GM19395 (cell line): ENCODE measurements around the gene EGLN1.
"Not testable (repeated sequence)": the region's sequence is repeated elsewhere in the genome, so short reads cannot be mapped to it uniquely, and the experiment has no call there.

Source experiments
- ATAC-seq: cut with Tn5 transposase; IDR thresholded peaks from one replicate; pipeline ENCODE4 v1.9.1; 2021; ENCODE audit warnings: mild to moderate bottlenecking, moderate library complexity; ENCODE audit not compliant: unreplicated experiment

The EGLN1 gene

GRCh38 chr1:231369282-231369681 is 52.8 kb downstream of the EGLN1 start:
- no peak for ATAC-seq

- no peak for ATAC-seq
Measured at GRCh38 chr1:231364192-231364591, 57.9 kb downstream of the EGLN1 start.

GRCh38 chr1:231363624-231364023 is 58.5 kb downstream of the EGLN1 start:
- ATAC-seq: no peak

- no peak for ATAC-seq
Measured at GRCh38 chr1:231362325-231362724, 59.8 kb downstream of the EGLN1 start.

GRCh38 chr1:231359113-231359512 is 63.0 kb downstream of the EGLN1 start:
- no peak for ATAC-seq

- ATAC-seq: peak; percentile 92
Measured at GRCh38 chr1:231357831-231358354, 64.2 kb downstream of the EGLN1 start.

GRCh38 chr1:231357187-231357772 is 64.8 kb downstream of the EGLN1 start:
- ATAC-seq: peak; percentile 12

GRCh38 chr1:231355171-231355570 is 66.9 kb downstream of the EGLN1 start:
- ATAC-seq: no peak

GRCh38 chr1:231354330-231355020 is 67.6 kb downstream of the EGLN1 start:
- no peak for ATAC-seq

GRCh38 chr1:231353086-231353485 is 69.0 kb downstream of the EGLN1 start:
- ATAC-seq: no peak

- no peak for ATAC-seq
Measured at GRCh38 chr1:231351816-231352215, 70.3 kb downstream of the EGLN1 start.

GRCh38 chr1:231348856-231349255 is 73.2 kb downstream of the EGLN1 start:
- not testable (repeated sequence) for ATAC-seq

GRCh38 chr1:231348442-231348841 is 73.6 kb downstream of the EGLN1 start:
- no peak for ATAC-seq

- no peak for ATAC-seq
Measured at GRCh38 chr1:231347961-231348360, 74.1 kb downstream of the EGLN1 start.

GRCh38 chr1:231340328-231341013 is 81.6 kb downstream of the EGLN1 start:
- no peak for ATAC-seq

GRCh38 chr1:231338270-231339128 is 83.6 kb downstream of the EGLN1 start, which contains the start of gene SPRTN:
Gene SPRTN (plus strand): TSS chr1:231338293. CDS start chr1:231338384, 91 bp downstream.
- ATAC-seq: peak; percentile 20

GRCh38 chr1:231337472-231338269 is 84.4 kb downstream of the EGLN1 start, which contains the start of gene EXOC8:
Gene EXOC8 (minus strand): TSS chr1:231337852. CDS start chr1:231337745, 107 bp downstream.
- ATAC-seq: peak; percentile 75

- peak; percentile 1 for ATAC-seq
Measured at GRCh38 chr1:231337043-231337471, 85.0 kb downstream of the EGLN1 start.

- ATAC-seq: no peak
Measured at GRCh38 chr1:231335663-231336602, 86.2 kb downstream of the EGLN1 start.
